HG02943 (cell line): ENCODE data around the gene PFKFB2.

Experiments
- ATAC-seq: cut with Tn5 transposase; IDR thresholded peaks from one replicate; pipeline ENCODE4 v1.9.1; 2021; ENCODE audit warnings: mild to moderate bottlenecking, low read depth, moderate library complexity; ENCODE audit not compliant: unreplicated experiment

Gene PFKFB2

DNA sequence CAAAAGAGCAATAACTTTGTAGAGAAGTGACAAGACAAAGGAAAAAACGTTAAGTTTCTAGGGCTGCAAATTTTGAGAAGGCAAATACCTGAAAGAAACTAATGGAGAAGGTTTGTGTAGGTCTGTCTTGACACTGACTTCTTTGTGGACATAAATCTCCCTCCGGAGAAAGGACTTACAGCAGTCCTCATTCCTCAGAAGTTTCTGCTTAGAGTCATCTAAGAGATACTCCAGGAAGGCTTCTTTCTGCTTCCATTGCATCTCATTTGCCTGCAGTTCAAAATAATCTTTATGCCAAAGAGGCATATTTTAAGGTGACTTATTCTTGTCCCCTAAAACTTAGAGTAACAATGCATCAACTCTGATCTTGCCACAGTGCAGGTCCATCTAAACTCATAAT is 31.2 kb downstream of the PFKFB2 start:
- no peak for ATAC-seq

DNA sequence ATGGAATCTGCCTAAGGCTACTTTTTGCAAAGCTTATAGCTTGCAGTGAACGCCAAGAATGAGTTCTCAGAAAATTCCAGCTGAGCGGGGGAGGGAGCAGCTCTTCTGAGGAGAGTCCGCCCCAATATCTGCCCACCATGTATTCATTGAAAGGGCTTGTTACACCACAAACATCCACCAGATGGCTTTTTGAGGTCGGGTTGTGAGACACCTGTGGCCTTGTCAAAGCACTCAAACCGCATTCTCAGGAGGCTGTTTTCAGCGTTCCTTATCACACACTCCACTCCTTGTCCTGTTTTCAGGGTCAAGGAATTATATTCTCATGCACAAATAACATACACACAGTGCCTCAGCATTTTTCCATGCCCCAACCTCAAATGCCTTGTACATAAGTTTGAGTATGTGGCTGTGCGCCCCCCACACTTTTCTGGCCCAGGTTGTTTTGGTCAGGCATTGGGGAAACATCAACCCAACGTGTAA is 31.7 kb downstream of the PFKFB2 start:
- no peak for ATAC-seq

DNA sequence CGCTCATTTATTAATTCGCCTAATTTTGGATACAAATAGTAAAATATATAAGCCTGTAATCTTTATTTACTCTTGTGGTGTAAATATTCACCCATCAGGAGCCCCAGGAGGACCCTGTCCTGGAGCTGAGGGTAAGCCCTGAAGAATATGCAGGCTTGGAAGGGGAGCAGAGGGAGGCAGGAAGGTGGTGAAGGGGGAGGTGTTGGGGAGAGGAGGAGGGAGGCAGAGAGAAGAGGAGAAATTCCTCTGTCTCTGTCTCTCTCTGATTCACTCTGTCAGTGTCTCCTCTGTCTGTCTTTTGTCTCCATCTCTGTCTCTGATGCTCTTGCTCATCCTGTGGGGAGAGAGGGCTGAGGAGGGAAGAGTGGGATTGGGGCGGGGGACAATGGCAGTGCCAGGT is 32.8 kb downstream of the PFKFB2 start:
- ATAC-seq, result no peak

DNA sequence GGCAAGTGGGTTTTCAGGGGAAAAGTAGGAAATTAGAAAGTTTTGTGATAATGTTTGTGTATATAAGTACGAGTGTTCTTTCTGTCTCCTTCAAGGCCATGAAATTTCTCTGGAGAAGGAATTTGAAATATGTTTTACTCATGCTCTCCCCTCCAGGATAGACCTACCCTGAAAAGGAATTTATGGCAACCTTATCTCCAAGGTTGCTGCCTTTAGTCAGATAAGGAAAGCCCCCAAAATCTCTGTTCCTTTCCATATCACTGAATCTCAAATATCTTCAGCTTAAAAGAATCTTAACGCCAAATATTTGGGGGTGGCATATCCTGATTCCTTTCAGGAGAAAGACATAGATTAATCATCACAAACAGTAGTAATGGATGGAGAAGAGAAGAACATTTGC is 35.1 kb downstream of the PFKFB2 start:
- no peak for ATAC-seq

DNA sequence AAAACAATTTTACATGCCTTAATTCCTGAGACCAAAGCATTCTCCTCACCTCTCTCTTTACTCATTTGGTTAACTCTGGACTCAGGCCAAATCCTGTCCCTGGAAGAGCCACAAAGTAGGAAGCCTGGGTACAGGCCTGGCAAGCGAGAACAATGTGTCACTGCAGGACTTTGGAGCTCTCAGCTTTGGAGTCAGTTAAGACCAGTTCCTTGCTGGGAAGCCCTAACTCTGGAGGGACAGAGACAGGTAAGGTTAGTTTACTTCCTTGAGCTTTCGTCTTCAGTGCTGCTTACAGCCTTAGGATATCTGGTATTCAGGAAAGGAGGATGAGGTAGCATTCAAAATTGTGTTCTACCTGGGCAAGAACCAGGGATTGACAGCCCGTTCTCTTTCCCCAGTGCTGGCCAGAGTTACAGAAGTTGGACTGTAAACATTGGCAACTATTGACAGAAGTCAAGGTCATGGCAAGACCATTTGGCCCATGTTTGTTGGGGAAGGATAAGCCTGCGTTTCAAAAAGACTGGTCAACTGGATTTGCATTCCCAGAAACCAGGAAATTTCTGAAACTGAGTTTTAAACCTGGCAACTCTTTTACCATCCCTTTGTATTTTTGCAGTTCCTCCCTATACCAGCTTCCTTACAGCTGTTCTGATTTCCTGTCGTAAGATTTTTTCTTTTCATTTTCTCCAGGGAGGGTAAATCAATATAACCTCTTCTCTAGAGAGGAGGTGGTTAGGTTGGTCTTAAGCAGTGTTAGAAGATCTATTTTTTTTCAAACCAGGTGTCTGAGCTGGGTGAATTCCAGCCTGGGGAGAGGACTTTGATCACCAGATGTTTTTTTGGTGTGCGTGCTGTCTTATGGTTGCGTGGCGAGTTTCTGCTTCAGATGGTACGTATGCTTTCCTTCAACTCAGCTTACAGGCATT is 35.9 kb downstream of the PFKFB2 start, which contains the start of gene C4BPB:
C4BPB (plus strand) TSS at position 160 of the 926 bp plus-strand sequence; CDS start at position 832, 672 bp downstream.
- ATAC-seq, result no peak

DNA sequence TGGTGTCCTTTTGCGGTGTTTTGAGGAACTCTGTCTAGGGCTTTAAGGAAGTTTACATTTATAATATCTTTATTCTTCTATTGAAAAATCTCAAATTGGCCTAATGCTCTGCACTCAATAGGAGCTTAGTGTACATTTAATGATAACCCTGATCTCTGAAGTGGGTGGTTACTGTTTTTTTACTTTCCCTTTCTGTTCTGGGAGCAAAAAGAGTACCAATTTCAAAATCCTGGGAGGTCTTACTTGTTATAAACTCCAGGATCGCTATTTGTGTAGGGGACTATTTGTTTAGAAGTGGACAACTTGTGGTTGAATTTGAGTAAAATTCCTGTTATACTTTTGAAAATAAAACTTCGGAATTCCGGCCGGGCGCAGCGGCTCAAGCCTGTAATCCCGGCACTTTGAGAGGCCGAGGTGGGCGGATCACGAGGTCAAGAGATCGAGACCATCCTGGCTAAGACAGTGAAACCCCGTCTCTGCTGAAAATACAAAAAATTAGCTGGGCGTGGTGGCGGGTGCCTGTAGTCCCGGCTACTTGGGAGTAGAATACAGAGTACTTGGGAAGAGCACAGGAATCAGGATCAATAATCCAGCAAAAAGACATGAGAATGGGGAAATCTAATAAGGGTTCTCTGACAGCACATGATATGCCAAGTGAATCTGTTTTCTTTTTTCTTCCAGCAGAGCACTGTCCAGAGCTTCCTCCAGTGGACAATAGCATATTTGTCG is 36.7 kb downstream of the PFKFB2 start:
- no peak for ATAC-seq

DNA sequence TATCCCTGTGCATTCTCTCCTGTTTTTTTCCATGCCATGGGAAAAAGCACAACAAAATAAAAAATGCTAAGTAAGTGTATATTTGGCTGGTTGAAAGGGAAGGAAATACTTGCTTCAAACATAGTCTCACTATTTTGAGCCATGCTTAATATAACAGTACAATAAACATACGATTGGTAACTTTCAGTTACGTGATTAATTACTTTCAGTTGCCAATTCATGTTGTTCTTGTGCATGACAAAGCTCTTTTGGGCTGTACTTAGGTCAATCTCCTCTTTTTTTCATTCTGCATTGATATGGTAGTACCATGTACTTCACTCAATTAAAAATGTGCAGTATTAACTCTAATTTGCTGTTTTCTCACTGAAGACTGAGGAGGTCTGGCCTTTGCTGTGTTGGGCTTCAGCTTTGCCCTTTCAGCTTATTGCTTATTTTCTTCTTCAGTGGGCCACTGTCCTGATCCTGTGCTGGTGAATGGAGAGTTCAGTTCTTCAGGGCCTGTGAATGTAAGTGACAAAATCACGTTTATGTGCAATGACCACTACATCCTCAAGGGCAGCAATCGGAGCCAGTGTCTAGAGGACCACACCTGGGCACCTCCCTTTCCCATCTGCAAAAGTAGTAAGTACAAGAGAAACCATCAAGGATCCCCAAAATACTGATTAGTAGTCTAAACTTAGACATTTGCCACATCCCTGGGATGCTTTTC is 38.3 kb downstream of the PFKFB2 start:
- no peak for ATAC-seq

DNA sequence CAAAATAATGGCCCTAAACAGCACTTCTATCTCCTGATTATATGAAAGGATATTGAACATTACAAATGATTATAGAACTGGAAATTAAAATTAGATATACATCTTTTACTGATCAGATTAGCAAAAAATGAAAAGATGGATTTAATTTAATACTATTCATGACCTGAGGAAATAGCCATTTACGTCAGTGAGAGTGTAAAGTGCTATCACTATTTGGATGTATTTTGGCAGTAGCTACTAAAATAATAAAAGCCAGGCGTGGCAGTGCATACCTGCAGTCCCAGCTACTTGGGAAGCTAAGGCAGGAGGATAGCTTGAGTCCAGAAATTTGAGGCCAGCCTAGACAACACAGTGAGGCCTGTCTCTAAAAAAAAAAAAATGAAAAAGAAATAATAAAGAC is 40.9 kb downstream of the PFKFB2 start:
- no peak for ATAC-seq

DNA sequence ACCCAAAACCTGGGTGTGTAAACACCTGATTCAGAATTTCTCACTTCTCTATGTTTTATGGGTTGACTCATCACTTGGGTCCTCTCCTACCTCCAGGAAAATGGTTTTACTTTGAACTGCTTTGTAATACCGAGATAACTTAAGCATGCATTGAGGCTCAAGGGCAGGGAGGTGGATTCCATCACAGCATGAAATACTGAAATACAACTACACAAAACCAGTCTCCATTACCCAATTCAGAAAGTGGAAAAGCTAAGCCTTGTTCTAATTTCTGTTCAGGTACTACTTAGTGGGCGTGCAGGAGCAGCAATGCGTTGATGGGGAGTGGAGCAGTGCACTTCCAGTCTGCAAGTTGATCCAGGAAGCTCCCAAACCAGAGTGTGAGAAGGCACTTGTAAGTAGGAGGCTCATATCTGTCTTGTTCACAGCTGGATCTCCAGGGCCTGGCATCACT is 44.8 kb downstream of the PFKFB2 start:
- ATAC-seq, result no peak

DNA sequence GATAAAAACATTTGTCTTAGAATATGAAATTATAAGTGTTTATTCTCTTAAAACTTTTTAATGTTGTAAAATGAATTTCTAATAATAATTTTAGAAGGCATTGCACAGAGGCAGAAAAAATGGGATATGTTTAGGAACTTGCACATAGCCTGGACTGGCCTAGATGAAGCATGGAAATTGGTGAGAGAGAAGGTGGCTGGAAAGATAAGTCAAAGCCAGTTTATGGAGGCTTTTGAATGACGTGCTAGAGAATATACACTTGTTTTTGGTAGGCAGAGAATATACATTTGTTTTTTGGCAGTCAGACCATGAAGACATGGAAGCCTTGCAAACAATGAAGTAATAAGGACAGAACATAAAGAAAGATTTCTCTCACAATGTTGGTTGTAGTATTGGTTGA is 48.6 kb downstream of the PFKFB2 start:
- ATAC-seq, result no peak

DNA sequence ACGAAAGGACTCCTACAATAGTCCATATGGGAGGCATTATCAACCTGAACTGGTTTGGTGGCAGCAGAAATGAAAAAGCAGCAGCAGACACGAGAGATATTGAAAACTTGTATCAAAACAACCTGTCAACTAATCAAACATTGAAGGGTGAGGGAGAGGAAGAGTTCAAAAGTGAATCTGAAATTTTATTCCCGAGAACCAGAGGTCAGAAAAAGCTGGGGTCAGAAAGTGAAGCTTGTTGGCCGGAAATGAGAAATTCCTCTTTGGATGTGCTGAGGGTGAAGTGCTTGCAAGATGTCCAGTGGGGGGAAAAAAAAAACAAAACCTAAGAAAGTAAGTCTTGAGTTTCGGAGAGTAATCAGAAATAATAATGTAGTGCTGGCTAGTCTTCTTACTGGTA is 49.1 kb downstream of the PFKFB2 start:
- no peak for ATAC-seq

DNA sequence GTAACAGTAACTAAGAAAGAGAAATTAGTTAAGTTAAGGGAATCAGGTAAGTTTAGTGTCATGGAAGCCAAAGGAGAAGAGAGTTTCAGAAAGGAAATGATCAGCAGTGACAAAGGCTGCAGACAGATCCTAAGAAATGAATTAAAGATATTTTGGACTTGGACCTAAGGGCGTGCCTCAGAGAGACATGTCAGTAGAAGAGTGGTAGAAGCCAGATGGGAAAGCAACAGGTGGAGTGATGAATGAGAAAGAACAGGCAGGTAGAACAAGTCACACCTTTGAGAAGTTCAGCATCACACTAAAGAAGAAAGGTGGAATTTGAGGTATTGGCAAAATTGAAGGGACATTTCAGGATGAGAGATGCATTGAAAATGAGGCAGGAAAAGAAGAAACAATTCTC is 49.6 kb downstream of the PFKFB2 start:
- ATAC-seq, result no peak

DNA sequence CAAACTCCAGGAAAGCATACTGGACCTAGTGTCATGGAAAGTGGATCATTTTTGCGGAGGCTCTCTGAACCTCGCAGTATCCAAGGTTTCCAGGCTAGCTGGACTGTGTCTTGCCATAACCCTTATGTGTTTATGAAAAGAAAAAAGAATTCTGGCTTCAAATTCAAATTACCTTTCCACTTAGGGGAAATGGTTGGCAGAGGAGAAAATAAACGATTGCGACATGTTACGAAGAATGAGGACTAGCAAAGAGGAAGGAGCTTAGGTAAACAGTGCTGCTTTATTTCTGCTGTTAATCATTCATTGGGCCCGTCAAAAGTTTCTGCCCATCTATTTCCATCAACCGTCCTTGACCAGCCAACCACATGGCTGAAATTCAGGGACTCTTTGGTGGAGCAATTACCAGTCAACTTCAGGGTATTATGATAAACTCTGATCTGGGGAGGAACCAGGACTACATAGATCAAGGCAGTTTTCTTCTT is 50.9 kb downstream of the PFKFB2 start, which contains the start of gene C4BPA:
C4BPA (plus strand) TSS at position 342 of the 482 bp plus-strand sequence. CDS start 8,793 bp downstream, outside the sequence.
- ATAC-seq, result no peak

DNA sequence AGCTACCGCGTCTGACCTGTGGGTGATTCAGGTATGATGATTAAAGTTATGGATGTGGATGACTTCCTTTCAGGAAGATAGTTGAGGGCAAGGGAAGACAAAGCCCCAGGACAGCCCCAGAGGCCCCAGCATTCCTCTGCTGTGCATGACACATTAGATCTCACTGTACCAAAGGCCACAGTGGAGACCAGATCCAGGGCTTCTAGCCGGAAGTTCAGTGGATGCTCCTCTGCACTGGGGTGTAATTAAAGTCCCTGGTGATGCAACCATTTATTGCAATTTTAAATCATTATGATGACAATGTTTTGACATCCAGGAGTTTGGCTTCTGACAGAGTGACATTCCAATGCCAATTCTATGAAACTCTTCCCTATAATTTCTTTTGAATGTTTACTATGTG is 55.9 kb downstream of the PFKFB2 start:
- no peak for ATAC-seq

DNA sequence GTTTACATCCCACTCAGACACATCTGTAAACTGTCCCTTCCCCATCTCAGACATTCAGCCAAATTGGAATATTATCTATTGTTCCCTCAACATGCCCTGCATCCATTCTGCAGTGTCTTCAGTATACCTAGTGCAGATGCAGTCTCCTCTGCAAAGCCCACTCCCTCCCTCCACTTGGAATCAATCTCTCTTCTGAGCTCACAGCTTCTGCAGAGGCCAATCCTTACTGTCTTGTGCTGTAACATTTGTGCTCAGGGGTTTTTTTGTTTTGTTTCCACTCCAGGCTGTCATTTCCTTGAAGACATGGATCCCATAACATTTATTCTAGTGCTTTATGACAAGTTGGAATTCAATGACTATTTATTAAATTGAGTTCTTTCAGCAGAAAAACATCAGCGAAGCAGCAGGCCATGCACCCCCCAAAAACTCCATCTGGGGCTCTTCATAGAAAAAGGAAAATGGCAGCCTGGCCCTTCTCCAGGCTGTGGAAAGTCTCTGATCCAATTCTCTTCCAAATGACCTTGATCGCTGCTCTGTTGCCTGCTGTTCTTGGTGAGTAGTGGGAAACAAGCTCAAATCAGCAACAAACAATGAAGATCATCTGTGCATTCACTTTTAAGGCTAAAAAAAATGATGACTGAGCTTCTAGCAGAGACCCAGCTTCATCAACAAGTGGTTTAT is 59.7 kb downstream of the PFKFB2 start:
- no peak for ATAC-seq

DNA sequence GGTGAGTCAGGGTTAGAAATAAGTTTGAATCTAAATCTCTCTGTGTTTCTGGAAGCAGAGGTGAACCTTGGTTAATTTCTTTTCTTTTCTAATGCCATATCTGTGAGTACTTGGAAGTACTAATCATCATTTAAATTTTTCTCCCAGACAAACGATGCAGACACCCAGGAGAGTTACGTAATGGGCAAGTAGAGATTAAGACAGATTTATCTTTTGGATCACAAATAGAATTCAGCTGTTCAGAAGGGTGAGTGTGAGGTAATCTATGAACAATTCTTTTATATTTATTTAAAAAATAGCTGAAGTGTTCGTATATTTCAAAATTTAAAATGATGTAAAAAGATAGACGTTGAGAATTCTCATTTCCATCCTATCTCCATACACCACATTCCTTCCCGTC is 62.2 kb downstream of the PFKFB2 start:
- no peak for ATAC-seq

DNA sequence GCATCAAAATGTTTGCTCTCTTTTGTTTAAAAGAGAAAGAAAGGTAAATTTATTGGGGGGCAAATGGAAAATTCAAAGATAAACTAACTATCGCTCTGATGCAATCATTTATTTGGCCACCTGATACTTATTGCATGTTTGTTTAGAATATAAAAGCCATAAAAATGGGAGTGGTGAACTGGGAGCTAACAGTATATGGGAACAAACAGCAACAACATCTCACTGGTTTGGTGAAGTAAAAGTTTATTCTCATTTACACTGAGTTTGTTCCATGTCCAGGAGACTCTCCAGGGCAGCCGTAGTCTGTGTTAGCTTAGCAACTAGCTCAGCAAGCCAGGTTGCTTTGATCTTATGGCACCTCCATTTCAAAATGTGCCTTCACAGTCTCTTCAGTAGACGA is 71.3 kb downstream of the PFKFB2 start:
- ATAC-seq, result no peak

DNA sequence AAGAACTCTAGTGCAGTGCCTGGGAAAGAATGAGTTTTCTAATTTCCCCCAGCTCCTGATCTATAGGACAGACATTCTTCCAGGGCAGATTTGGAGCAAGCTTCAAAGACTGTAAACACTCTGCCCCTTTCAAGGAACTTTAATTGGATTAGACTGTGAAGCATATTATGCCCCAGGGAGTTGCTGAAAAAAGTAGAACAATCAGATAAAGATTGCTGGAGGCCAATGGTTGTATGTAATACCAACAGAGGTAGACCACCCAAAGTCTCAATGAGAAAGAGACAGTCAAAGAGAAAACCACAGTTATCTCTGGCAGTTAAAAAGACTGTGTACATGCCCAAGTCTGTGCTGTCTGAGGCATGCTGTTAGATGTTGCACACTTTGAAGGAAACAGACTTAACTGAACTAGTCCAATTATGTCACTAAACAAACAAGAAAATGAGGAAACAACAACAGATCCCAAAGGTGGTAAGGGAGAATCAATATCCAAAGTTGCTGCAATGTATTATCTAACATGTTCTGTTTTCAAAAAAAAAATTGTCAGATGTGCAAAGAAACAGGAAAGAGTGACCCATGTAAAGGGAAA is 75.4 kb downstream of the PFKFB2 start:
- no peak for ATAC-seq

DNA sequence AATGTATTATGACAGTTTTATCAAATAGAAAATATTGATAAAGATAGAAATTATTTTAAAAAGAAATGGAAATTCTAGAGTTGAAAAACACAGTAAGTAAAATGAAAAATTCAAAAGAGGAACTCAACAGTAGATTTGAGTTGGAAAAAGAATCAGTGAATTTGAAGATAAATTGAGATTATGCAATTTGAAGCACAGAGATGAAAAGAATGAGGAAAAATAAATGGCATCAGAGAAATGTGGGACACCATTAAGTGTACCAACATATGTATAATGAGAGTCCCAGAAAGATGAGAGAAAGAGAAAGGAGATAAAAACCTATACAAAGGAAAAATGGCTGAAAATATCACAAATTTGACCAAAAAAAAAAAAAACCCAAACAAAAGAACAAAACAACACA is 76.0 kb downstream of the PFKFB2 start:
- ATAC-seq, result no peak
